Measurements from ENCODE around the gene SNU13.
"Not testable (repeated sequence)": the region's sequence is repeated elsewhere in the genome, so short reads cannot be mapped to it uniquely, and the experiment has no call there.

SNU13 gene

DNA sequence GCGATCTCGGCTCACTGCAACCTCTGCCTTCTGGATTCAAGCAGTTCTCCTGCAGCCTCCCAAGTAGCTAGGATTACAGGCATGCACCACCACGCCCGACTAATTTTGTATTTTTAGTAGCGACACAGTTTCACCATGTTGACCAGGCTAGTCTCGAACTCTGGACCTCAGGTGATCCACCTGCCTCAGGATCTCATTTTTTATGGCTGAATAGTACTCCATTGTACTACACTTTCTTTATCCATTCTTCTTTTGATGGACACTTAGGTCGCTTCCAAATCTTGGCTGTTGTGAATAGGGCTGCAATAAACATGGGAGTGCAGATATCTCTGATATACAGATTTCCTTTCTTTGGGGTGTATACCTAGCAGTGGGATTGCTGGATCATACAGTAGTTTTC is 46.8 kb downstream of the SNU13 start:
- no peak for DNase-seq (ENCODE audit: low read depth in 2 of 2)

DNA sequence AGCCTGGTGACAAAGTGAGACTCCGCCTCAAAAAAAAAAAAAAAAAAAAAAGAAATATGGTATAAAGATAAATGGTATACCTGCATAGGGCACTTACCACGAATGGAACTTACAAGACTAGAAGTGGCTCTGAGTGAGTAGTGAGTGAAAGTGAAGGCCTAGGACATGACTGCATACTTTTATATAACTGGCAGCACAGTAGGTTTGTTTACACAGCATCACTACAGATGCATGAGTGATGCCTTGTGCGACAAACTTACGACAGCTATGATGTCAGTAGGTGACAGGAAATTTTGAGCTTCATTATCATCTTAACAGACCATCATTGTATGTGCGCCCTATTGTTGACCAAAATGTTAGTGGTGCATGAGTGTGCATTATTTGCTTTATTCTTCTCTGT is 49.9 kb downstream of the SNU13 start:
- no peak for DNase-seq (ENCODE audit: low read depth in 2 of 2)

DNA sequence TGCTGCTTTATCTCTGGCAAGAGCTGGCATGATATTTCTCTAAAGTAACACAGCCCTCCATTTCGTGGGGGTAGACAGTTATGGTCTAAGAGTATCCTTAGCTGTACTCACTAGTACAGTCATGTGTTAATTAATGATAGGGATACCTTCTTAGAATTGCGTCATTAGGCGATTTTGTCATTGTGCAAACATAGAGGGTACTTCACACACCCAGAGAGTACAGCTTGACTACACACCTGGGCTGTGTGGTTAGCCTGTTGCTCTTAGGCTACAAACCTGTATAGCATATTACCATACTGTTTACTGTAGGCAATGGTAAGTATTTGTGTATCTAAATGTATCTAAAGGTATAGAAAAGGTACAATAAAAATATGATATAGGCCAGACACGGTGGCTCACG is 50.5 kb downstream of the SNU13 start:
- no peak for DNase-seq (ENCODE audit: low read depth in 2 of 2)

DNA sequence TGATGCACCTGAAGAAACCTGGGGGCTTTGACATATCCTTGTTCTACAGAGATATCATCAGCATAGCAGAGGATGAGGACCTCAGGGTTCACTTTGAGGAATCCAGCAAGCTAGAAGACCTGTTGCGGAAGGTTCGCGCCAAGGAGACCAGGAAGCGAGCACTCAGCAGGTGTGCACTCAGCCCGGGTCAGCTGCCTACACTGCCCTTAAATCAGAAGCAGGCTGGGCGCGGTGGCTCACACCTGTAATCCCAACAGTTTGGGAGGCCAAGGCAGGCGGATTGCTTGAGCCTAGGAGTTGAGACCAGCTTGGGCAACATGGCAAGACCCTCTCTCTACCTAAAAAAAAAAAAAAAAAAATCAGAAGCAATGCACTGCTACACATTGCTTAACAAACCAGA is 51.0 kb downstream of the SNU13 start:
- DNase-seq (ENCODE audit: low read depth in 2 of 2): not testable (repeated sequence)

DNA sequence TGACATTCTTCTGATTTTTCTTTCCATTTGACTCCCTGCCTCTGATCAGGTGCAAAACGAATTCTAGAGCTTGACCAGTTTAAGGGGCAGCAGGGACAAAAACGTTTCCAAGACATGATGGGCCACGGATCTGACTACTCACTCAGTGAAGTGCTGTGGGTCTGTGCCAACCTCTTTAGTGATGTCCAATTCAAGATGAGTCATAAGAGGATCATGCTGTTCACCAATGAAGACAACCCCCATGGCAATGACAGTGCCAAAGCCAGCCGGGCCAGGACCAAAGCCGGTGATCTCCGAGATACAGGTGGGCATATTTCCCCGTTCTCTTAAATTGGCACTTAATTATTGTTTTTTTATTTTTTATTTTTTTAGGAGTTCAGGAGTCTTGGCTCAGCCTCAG is 52.2 kb downstream of the SNU13 start:
- DNase-seq (ENCODE audit: low read depth in 2 of 2): no peak

DNA sequence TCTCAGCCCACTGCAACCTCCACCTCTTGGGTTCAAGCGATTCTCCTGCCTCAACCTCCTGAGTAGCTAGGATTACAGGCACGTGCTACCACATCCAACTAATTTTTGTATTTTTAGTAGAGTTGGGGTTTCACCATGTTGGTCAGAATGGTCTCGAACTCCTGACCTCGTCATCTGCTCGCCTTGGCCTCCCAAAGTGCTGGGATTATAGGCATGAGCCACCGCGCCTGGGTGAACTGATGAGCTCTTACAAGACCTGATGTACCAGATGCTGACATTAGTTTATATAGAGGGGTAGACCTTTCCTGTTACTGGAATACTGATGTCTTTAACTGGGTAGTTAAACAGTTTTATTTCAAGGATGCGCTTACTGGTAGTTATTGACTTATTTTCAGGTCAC is 54.1 kb downstream of the SNU13 start:
- DNase-seq (ENCODE audit: low read depth in 2 of 2): not testable (repeated sequence)

DNA sequence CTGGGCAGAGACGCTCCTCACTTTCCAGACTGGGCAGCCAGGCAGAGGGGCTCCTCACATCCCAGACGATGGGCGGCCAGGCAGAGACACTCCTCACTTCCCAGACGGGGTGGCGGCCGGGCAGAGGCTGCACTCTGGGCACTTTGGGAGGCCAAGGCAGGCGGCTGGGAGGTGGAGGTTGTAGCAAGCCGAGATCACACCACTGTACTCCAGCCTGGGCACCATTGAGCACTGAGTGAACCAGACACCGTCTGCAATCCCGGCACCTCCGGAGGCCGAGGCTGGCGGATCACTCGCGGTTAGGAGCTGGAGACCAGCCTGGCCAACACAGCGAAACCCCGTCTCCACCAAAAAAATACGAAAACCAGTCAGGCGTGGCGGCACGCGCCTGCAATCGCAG is 57.1 kb downstream of the SNU13 start:
- DNase-seq (ENCODE audit: low read depth in 2 of 2): not testable (repeated sequence)

DNA sequence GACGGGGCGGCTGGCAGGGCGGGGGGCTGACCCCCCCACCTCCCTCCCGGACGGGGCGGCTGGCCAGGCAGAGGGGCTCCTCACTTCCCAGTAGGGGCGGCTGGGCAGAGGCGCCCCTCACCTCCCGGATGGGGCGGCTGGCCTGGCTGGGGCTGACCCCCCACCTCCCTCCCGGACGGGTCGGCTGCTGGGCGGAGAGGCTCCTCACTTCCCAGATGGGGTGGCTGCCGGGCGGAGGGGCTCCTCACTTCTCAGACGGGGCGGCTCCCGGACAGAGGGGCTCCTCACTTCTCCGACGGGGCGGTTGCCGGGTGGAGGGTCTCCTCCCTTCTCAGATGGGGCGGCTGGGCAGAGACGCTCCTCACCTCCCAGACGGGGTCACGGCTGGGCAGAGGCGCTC is 57.6 kb downstream of the SNU13 start:
- not testable (repeated sequence) for DNase-seq (ENCODE audit: low read depth in 2 of 2)

DNA sequence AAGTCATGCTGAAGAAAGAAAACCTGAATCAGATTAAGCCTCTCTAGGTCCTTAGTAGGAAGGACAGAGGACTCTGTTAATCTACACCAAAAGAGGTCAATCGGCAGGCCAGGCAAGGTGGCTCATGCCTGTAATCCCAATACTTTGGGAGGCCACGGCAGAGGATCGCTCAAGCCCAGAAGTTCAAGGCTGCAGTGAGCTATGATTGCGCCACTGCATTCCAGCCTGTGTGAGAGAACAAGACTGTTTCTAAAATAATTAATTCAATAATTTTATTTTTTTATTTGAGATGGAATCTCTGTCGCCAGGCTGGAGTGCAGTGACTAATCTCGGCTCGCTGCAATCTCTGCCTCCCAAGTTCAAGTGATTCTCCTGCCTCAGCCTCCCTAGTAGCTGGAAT is 63.1 kb downstream of the SNU13 start:
- no peak for DNase-seq (ENCODE audit: low read depth in 2 of 2)
